NCI-H69 (cell line): ENCODE measurements around the gene DROSHA.
A peak's percentile ranks its signal among the peaks of the same experiment; 100 is the strongest.
"Not testable (repeated sequence)": the region's sequence is repeated elsewhere in the genome, so short reads cannot be mapped to it uniquely, and the experiment has no call there.

Experiments used
- DNase-seq: peaks from one replicate; lab custom pipeline; 2025; lab: John Stamatoyannopoulos, UW

The DROSHA gene

GRCh38 chr5:31531888-31532547 lies at the start of gene DROSHA, which contains the start of gene C5orf22:
Gene DROSHA (minus strand): TSS chr5:31532093. CDS start chr5:31529059, 3,034 bp downstream.
Gene C5orf22 (plus strand): TSS chr5:31532301. CDS start chr5:31532393, 92 bp downstream.
- DNase-seq: peak; percentile 99

DNA sequence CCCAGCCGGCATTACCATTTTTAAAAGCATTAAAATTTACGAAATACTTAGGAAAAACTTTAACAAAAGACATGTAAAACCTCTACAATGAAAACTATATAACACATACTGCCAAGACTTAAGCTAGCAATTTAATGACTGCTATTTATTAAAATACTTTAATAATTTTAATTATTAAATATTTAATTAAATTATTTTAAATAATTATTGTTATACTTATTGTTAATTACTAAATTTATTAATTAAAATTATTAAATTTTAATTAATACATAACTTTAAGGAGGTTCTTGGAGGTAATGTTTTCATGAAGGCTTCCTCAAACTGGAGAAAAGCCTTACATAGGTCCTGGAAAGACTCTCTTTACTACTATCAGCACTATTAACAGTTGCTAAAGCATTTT lies 47.7 kb upstream of the DROSHA start:
- DNase-seq: no peak

GRCh38 chr5:31577438-31577837 lies 45.5 kb upstream of the DROSHA start:
- no peak for DNase-seq

DNA sequence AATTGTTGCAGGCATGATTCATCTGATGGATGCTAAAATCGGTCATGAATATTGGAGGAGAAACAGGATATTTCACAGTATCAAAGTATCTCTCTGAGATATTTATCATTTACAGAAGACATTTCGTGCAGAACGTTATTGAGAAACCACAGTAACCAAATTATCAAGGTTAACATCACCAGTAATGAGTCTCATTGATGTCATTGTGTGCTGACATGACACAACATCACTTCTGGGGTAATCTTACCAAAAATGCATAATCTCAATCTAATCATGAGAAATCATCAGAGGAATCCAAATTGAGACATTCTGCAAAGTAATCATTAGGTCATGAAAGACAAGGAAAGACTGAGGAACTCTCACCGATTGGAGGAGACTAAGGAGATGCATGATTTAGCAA lies 42.9 kb upstream of the DROSHA start:
- no peak for DNase-seq

DNA sequence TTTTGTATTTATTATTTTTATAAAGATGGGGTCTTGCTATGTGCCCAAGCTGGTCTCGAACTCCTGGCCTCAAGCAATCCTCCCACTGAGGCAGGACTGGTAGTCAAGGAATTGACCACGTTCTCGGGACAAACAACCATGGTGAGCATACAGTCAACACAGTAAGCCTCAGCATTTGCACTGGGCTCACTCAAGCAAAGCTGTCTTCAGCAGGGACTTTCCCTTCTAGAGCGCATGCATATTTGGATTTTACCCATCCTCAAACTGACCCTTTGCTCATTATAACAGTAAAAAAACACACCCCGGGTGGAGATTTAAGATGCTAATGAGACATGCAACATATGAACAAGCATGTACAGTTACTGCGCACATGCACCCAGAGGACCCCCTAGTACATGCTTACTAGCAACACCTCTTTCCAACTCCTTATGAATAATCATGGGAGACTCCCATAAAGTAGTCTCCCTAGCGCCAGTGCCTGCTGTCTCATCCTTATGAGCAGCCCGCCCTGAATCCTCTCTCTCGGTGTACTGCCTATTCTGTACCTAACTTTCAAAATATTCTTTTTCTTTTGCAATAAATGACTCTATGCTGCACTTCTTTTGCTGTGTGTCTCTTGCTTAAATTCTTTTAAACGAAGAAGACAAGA lies 41.7 kb upstream of the DROSHA start:
- no peak for DNase-seq

DNA sequence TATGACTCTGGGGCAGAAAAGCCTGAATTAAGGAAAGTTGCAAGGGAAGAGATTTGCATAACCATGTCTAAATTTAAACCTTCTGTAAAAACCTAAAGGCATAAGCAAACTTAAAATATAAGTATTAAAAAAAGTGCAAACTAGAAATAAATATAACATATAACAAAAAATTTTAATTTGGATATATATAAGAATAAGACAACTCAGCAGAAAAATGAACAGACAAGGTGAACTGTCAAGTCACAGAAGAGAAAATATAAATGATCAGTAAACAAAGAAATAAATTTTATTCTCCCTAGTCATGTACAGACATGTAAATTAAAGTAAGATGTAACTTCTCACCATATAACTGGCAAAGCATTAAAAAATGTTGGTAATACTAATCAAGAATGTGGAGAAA lies 37.2 kb upstream of the DROSHA start:
- no peak for DNase-seq

DNA sequence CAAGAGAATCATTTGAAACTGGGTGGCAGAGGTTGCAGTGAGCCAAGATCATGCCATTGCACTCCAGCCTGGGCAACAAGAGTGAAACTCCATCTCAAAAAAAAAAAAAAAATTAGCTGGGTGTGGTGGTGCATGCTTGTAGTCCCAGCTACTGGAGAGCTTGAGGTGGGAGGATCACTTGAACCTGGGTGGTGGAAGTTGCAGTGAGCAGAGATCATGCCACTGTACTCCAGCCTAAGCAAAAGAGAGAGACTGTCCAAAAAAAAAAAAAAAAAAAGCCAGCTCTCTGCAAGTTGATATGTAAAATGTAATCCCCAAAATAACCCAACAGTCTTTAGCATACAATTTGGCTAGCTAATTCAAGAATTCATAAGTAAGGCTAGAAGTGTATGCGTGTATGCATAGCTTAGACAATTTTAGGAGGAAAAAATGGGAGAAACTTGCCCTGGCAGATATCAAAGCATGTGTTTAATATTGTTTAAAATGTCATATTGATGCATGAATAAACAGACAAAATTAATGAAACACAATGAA lies 36.5 kb upstream of the DROSHA start:
- DNase-seq: no peak

- not testable (repeated sequence) for DNase-seq
These were observed 34.5 kb upstream of the DROSHA start for GRCh38 chr5:31566362-31566761.

DNA sequence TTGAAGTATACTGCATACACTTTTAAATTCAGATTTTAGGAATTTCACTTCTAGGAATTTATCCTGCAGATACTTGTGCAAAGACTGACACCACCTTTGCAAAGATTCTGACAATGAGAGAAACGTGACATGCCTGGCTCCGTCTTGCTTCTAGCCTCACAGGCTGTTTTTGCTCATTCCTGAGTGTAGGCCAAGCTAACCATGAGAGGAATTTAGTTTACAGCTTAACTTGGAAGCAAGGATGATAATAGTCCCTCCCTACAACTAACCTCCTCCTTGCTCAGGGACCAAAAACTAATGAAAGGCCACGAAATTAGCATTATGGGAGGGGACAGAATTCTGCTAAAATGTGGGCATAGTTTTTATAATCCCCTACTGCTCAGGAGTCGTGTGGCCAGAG lies 31.3 kb upstream of the DROSHA start:
- no peak for DNase-seq

DNA sequence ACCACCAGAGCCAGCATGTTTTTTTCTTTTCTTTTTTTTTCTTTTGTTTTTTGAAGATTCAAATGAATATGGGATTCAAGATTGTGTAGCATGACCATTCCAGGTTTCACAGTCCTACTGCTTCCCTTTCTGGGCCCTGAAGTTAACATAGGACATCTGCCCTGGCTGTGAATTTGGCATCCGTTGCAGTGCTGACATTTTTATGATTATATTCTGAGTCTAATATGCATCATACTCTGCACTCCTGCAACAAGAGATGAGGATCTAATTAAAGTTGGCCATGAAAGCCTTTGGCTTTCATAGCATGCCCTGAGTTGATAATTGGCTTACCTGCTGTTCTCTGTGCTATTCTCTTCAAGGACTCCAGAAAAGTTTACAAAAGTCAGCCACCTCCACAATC lies 30.1 kb upstream of the DROSHA start:
- no peak for DNase-seq

DNA sequence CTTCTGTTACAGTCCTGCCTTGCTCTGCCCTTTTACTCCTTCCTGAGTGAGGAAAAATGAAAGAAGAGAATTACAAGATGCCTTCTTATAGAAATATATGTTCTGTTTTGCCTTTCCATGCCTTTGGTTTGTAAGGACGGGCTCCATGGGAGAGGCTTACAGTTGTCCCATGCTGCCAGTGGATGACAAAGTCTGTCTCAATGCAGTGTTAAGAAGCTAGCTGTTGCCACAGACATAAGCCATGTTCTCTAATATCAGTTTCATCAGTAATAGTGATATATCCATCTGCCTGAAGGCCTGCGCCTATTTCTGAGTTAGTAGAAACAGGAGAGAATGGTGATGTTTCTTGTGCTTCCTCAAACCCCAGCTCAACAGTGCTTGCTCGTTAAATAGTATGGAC lies 28.0 kb upstream of the DROSHA start:
- DNase-seq: no peak

- no peak for DNase-seq
These were observed 24.6 kb upstream of the DROSHA start for GRCh38 chr5:31556461-31556860.

DNA sequence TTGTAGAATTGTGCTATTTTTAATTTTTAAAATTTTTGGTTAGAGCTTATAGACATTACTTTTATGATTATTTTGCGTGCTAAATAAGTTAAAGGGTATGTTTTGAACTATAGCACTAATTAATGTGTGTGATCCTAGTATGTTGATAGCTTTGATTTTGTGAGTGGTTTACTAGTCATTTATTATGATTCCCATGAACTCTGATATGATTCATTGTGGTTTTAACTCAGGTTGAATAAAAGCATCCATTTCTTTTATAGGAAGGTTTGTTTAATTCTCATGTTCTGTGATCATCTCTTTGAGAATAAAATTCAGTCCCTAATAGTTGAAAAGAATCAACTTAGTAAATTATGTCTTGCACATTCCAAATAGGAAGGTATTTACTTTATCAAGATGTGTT lies 22.7 kb upstream of the DROSHA start:
- no peak for DNase-seq

DNA sequence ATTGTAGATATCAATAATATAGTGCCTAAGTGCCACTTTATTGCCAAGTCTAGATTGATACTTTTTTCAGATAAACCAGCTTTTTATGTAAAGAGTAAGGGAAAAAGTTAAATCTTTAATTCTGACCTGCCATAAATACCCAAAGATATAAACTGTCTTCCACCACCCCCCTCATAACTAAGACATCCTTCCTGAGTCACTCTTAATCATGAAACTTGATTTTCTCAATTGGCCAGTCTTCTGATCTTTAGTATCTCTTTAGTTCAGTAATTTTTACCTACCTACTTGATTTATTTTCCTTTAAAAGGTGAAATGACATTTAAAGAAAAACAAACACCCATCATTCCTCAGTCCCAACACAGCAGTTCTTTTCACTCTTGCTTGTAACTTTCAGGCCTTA lies 22.0 kb upstream of the DROSHA start:
- DNase-seq: no peak

DNA sequence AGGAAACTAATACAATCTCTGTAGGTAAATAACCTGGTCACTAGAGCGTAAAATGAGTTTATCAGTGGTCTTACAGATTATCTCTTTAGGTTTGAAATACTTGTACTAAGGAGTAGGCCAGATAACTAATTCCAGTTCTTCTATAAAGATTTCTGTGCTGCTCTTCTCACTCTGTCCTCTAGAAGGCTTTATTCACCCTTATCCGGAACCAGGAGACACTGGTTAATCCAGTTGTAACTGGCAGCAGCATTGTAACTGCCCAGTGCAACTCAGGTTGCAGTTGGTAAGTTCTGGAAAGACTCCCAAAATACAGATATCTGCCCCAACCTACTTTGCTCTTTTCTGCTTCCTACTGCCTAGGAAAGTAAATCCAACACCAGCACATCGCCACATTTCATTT lies 20.0 kb upstream of the DROSHA start:
- DNase-seq: no peak

- not testable (repeated sequence) for DNase-seq
These were observed 17.2 kb upstream of the DROSHA start for GRCh38 chr5:31549114-31549513.

GRCh38 chr5:31537851-31538250 lies 6.0 kb upstream of the DROSHA start:
- no peak for DNase-seq

DNA sequence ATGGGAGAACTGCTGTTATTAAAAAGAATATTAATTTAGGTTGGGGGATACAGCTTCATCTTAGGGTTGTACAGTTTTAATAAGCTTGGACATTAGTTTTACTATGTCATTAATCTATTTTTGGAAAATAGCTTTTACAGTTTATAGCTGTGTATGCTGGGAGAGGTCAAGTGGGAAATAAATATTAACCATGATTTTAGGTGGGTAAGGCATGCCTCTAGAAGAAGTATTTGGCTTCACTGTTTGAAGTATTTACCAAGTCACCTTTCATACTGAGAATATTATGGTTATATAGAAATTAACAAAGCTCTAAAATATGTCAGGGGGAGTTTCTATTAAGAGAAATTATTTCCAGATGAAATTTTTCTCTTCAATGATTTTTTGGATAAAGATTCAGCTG lies 5.5 kb upstream of the DROSHA start:
- no peak for DNase-seq

- no peak for DNase-seq
These were observed 5.0 kb upstream of the DROSHA start for GRCh38 chr5:31536873-31537272.

- no peak for DNase-seq
These were observed 2.7 kb upstream of the DROSHA start for GRCh38 chr5:31534527-31535046.

DNA sequence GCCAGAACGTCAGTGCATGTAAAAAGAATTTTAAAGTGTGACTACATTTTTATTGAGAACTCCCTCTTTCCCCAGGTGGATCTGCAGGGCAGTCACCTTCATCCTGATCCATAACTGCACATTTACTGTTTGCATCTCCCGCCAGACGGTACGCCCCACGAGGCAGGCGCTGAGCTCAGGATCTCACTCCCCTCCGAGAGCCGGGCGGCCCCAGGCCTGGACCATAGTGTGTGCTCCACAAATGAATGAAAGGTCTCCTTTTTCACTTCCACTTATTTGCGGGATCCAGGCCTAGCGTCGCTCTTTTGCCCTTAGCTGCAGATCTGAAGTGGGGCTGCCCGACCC lies 378 bp downstream of the DROSHA start:
- DNase-seq: peak; percentile 67

GRCh38 chr5:31530541-31531265 lies 1.2 kb downstream of the DROSHA start:
- peak; percentile 30 for DNase-seq

DNA sequence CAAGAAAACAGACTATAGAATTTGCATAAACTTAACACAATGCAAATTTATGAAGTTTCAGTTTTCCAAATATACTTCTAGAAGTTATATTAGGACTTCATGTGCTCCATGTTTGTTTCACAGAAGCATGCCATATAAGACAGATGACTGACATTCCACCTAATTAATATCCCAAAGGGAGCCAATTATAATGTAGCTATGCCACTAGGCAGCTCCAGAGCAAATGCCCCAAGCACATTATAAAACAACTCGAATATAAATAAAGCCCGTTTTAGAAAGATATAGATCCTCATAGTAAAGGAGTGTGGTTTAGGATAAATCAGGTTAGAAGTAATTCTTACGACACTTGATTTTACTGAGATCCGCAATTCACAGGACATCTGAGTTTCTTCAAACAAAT lies 8.9 kb downstream of the DROSHA start:
- DNase-seq: no peak
